ENCODE results near the gene AHRR. TPM values are rescaled to one million over a fixed set of nuclear protein-coding genes. Genes with fewer than 3 reads are reported as not detected.

The AHRR gene
- total and polyA plus RNA-seq, 10 of the 15 experiments (the other 5 are each of a cell fraction or from before 2014, with no cell fraction given), result 0.90 to 35.2 (median 19.2) TPM

DNA sequence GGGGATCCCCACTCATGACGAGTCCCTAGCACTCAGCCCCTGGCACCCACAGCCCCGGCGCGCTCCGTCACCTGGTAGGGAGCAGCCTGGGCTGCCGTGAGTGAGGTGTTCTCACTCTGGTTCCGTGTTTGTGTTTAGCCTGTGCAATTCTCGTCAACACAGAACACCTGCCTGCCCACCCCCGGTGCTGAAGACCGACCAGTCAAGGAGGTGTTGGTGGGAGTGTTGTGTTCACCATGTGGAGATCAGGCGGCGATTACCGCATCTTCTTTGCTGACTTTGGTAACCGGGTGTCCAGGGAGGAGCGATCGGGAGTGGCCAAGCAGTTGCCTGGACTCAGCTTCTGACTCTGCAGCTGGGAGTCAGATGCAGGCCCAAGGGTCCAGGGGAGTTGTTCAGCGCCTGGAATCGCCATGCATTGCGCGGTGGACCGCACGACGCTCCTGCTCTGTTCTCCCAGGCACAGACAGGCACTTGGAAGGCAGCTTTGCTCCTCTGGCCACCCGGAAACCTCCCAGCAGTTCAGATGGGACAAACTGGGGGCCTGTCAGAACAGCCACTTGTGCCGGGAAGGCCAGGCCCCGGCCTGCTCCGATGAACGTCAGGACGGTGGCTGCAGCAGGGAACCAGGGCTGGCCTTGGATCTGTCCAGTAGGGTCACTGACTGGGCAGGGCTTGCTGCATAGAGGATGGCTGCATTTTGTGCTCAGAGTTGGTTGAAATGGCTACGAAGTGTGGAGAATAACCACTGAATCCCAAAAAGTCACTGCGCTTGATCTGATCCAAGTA, 149.6 kb downstream of the AHRR start:
- Histone ChIP-seq H3K36me3 (ENCODE audit: control insufficient read depth in 2 of 2, insufficient read depth in 2 of 2, low read length in 1 of 2) (peaks cover 0 to 2% of the 10 kb centered on the region in 2 experiments; a peak in 3 of 4 replicates), H3K27me3 (replicated peaks in 1 of 2; ENCODE audit: control insufficient read depth in 2 of 2, insufficient read depth in 2 of 2, low read length in 1 of 2) (no peaks in the 10 kb centered on the region), H2AFZ (ENCODE audit: control insufficient read depth, low read depth, low read length) (no peak overlapping the region), H4K20me1 (ENCODE audit: control insufficient read depth, insufficient read depth) (no peaks in the 10 kb centered on the region), H3K4me1 (ENCODE audit: control insufficient read depth, insufficient read depth, low read length) (peaks cover 4% of the 10 kb centered on the region), H3K4me3 (peak overlapping the region; percentile 97), H3K9me3 (replicated peaks; ENCODE audit: control insufficient read depth, insufficient read depth, low read length) (no peaks in the 10 kb centered on the region), H3K79me2 (ENCODE audit: control insufficient read depth, insufficient read depth, low read length) (peaks cover 21% of the 10 kb centered on the region), H3K4me2 (ENCODE audit: control insufficient read depth, insufficient read depth) (peak overlapping the region; percentile 80), H3K27ac (ENCODE audit: control insufficient read depth, insufficient read depth) (no peak overlapping the region; the same call in 1 of the 2 replicates), H3K9ac (ENCODE audit: control insufficient read depth, insufficient read depth, low read length) (peak overlapping the region; percentile 93)
- FAIRE-seq, result peak; percentile 65
- POLR2A ChIA-PET, result interaction anchor here (1.8 to 2.9 kb wide), 3 partner anchors 11 to 46 kb away, joined by 4 to 17 read pairs (median 10); no protein-coding TSS in a partner anchor
- ATAC-seq, result no peak
- RAD21 ChIA-PET (ENCODE audit: unreplicated experiment), result interaction anchor here (1.1 to 2.7 kb wide), 3 partner anchors 18 to 26 kb away, joined by 3 to 18 read pairs (median 4); no protein-coding TSS in a partner anchor
- SMC1A ChIA-PET (ENCODE audit: uncharacterized antibody, unreplicated experiment), result interaction anchor here (0.7 to 1.7 kb wide), 4 partner anchors 25 to 154 kb away, joined by 3 to 9 read pairs (median 4); no protein-coding TSS in a partner anchor
- CTCF ChIA-PET, result interaction anchor here (1.2 to 5.4 kb wide), 3 partner anchors 19 to 154 kb away, joined by 3 to 46 read pairs (median 12); no protein-coding TSS in a partner anchor
- DNase-seq (ENCODE audit: low read depth, low spot score), result no peak
- WGBS (ENCODE audit: insufficient coverage, insufficient replicate concordance, low lambda C conversion rate, missing lambda C conversion rate), result 88% methylated on average over 31 of the region's 31 CpGs
- no TSS peak for BruUV-seq (replicated peaks)
- in situ Hi-C loops (cut with MboI) (no loop called here), intact Hi-C loops (cut with micrococcal nuclease; ENCODE audit: unreplicated experiment) (loop anchor here (10.0 kb wide), 1 partner anchor 144 kb away; the partner anchor contains the start of gene CEP72)
- TF ChIP-seq HSF1 (IDR thresholded peaks at IDR 0.05; ENCODE audit: low read depth, low read length) (no peak), FOS (IDR thresholded peaks at IDR 0.05; ENCODE audit: borderline replicate concordance, extremely low read depth, insufficient read length) (no peak), POLR2AphosphoS5 (IDR thresholded peaks at IDR 0.05; ENCODE audit: low read length) (peak; percentile 31), POLR2A (IDR thresholded peaks at IDR 0.05; ENCODE audit: low read depth, low read length) (peak; percentile 56), FOXM1 (IDR thresholded peaks at IDR 0.05; ENCODE audit: low read depth, low read length) (no peak), ATF7 (IDR thresholded peaks at IDR 0.05; ENCODE audit: low read depth) (no peak), NFIC (IDR thresholded peaks at IDR 0.05; ENCODE audit: low read depth, low read length) (no peak), PAX8 (IDR thresholded peaks at IDR 0.05) (no peak), CREM (IDR thresholded peaks at IDR 0.05; ENCODE audit: low read depth) (no peak), MEF2B (IDR thresholded peaks at IDR 0.05; ENCODE audit: partially characterized antibody, poor library complexity, severe bottlenecking) (no peak), TCF12 (IDR thresholded peaks at IDR 0.05; ENCODE audit: low read depth, low read length) (no peak), CTCF (IDR thresholded peaks at IDR 0.05 in 2 of 3, conservative IDR thresholded peaks at IDR 0.05 in 1 of 3; ENCODE audit: control insufficient read depth in 2 of 3, extremely low read depth in 1 of 3, insufficient read depth in 1 of 3, low read depth in 3 of 3, low read length in 3 of 3) (no peak), STAT1 (conservative IDR thresholded peaks at IDR 0.05) (no peak), BACH1 (IDR thresholded peaks at IDR 0.05; ENCODE audit: borderline replicate concordance) (no peak), TARDBP (IDR thresholded peaks at IDR 0.05; ENCODE audit: borderline replicate concordance) (no peak), RAD51 (IDR thresholded peaks at IDR 0.05) (no peak)

All from GM12878 (cell line).